Measurements from ENCODE around the gene ADAMTS15.

The ADAMTS15 gene

GRCh38 chr11:130516554-130517505 is 68.4 kb downstream of the ADAMTS15 start:
- Histone ChIP-seq H3K27ac (no peak overlapping the region), H3K27me3 (no peaks in the 10 kb centered on the region), H3K36me3 (no peaks in the 10 kb centered on the region), H3K9me3 (no peaks in the 10 kb centered on the region), H3K4me3 (ENCODE audit: low read depth in 1 of 2, low read length in 1 of 2) (no peak overlapping the region), H3K4me1 (ENCODE audit: control insufficient read depth in 1 of 2, insufficient read depth in 1 of 2, low read depth in 1 of 2, low read length in 1 of 2) (no peaks in the 10 kb centered on the region)
- no peak for TF ChIP-seq CTCF (IDR thresholded peaks at IDR 0.05)

GRCh38 chr11:130518164-130518680 is 69.8 kb downstream of the ADAMTS15 start:
- Histone ChIP-seq H3K4me3 (ENCODE audit: low read depth in 1 of 2, low read length in 1 of 2) (no peak overlapping the region), H3K36me3 (no peaks in the 10 kb centered on the region), H3K27me3 (no peaks in the 10 kb centered on the region), H3K9me3 (no peaks in the 10 kb centered on the region), H3K27ac (no peak overlapping the region), H3K4me1 (ENCODE audit: control insufficient read depth in 1 of 2, insufficient read depth in 1 of 2, low read depth in 1 of 2, low read length in 1 of 2) (no peaks in the 10 kb centered on the region)
- no peak for TF ChIP-seq CTCF (IDR thresholded peaks at IDR 0.05)

- Histone ChIP-seq H3K36me3 (no peaks in the 10 kb centered on the region), H3K4me1 (ENCODE audit: control insufficient read depth in 1 of 2, insufficient read depth in 1 of 2, low read depth in 1 of 2, low read length in 1 of 2) (no peaks in the 10 kb centered on the region), H3K27ac (no peak overlapping the region), H3K9me3 (no peaks in the 10 kb centered on the region), H3K4me3 (ENCODE audit: low read depth in 1 of 2, low read length in 1 of 2) (no peak overlapping the region), H3K27me3 (no peaks in the 10 kb centered on the region)
- no peak for TF ChIP-seq CTCF (IDR thresholded peaks at IDR 0.05)
Observed at GRCh38 chr11:130519128-130519932, 70.9 kb downstream of the ADAMTS15 start.

- Histone ChIP-seq H3K27me3 (no peaks in the 10 kb centered on the region), H3K36me3 (no peaks in the 10 kb centered on the region), H3K27ac (no peak overlapping the region), H3K4me3 (ENCODE audit: low read depth in 1 of 2, low read length in 1 of 2) (no peak overlapping the region), H3K9me3 (no peaks in the 10 kb centered on the region), H3K4me1 (ENCODE audit: control insufficient read depth in 1 of 2, insufficient read depth in 1 of 2, low read depth in 1 of 2, low read length in 1 of 2) (no peaks in the 10 kb centered on the region)
- TF ChIP-seq CTCF (IDR thresholded peaks at IDR 0.05) = no peak
Observed at GRCh38 chr11:130520271-130520671, 71.8 kb downstream of the ADAMTS15 start.

- no peak overlapping the region for H3K27ac ChIP-seq
- H3K4me1 ChIP-seq (ENCODE audit: control insufficient read depth in 1 of 2, insufficient read depth in 1 of 2, low read depth in 1 of 2, low read length in 1 of 2) = no peaks in the 10 kb centered on the region
- no peaks in the 10 kb centered on the region for H3K9me3 ChIP-seq
- H3K36me3 ChIP-seq = no peaks in the 10 kb centered on the region
- H3K4me3 ChIP-seq (ENCODE audit: low read depth in 1 of 2, low read length in 1 of 2) = no peak overlapping the region
- no peak for TF ChIP-seq CTCF (IDR thresholded peaks at IDR 0.05)
- H3K27me3 ChIP-seq = no peaks in the 10 kb centered on the region
Observed at GRCh38 chr11:130522284-130522961, 74.0 kb downstream of the ADAMTS15 start.

Measured in neutrophil (primary cell).